GM10266 (cell line): ENCODE data around the gene ECI1.

Experiments used
- DNase-seq: peaks from one replicate; pipeline ENCODE4 v3.0.0; 2012; ENCODE audit errors: extremely low spot score
- CTCF ChIP-seq: IDR thresholded peaks from 2 replicates; pipeline ENCODE4 v1.5.1; 2012; ENCODE audit warnings: mild to moderate bottlenecking, low read depth; ENCODE audit not compliant: control insufficient read depth, insufficient read depth; ENCODE audit errors: missing control alignments

The ECI1 gene

GRCh38 chr16:2238838-2239675 lies 12.3 kb downstream of the ECI1 start:
- TF ChIP-seq CTCF, result no peak
- no peak for DNase-seq

GRCh38 chr16:2238150-2238837 lies 13.1 kb downstream of the ECI1 start:
- TF ChIP-seq CTCF, result no peak
- no peak for DNase-seq

- DNase-seq, result no peak
- TF ChIP-seq CTCF, result no peak
Measured at GRCh38 chr16:2237493-2238149, 13.8 kb downstream of the ECI1 start.

- TF ChIP-seq CTCF, result no peak
- no peak for DNase-seq
Measured at GRCh38 chr16:2237102-2237482, 14.3 kb downstream of the ECI1 start.

GRCh38 chr16:2236337-2237101 lies 14.9 kb downstream of the ECI1 start, which contains the start of gene DNASE1L2:
Gene DNASE1L2 (plus strand): TSS chr16:2236444. CDS start chr16:2236817, 373 bp downstream.
- TF ChIP-seq CTCF, result no peak
- no peak for DNase-seq

- no peak for DNase-seq
- no peak for TF ChIP-seq CTCF
Measured at GRCh38 chr16:2235695-2236336, 15.6 kb downstream of the ECI1 start.
